GM19193 (cell line): ENCODE data around the gene RALGAPA2.

Experiments
- POLR2A ChIP-seq: IDR thresholded peaks from 4 replicates; pipeline ENCODE4 v1.6.1; 2011; ENCODE audit not compliant: insufficient read depth, insufficient read length; ENCODE audit errors: extremely low read depth

Gene RALGAPA2

GRCh38 chr20:20628314-20628713, 84.1 kb downstream of the RALGAPA2 start:
- TF ChIP-seq POLR2A, result no peak

- TF ChIP-seq POLR2A, result no peak
These were observed 85.0 kb downstream of the RALGAPA2 start for GRCh38 chr20:20627471-20627870.

GRCh38 chr20:20624914-20625313, 87.5 kb downstream of the RALGAPA2 start:
- no peak for TF ChIP-seq POLR2A

GRCh38 chr20:20621195-20621594, 91.2 kb downstream of the RALGAPA2 start:
- TF ChIP-seq POLR2A, result no peak

GRCh38 chr20:20614391-20614790, 98.1 kb downstream of the RALGAPA2 start:
- TF ChIP-seq POLR2A, result no peak

GRCh38 chr20:20612251-20612650, 100.2 kb downstream of the RALGAPA2 start:
- TF ChIP-seq POLR2A, result no peak

GRCh38 chr20:20611167-20611566, 101.3 kb downstream of the RALGAPA2 start:
- TF ChIP-seq POLR2A, result no peak

- no peak for TF ChIP-seq POLR2A
These were observed 102.9 kb downstream of the RALGAPA2 start for GRCh38 chr20:20609522-20609921.

- TF ChIP-seq POLR2A, result no peak
These were observed 103.8 kb downstream of the RALGAPA2 start for GRCh38 chr20:20608641-20609040.

GRCh38 chr20:20608041-20608440, 104.4 kb downstream of the RALGAPA2 start:
- no peak for TF ChIP-seq POLR2A

- TF ChIP-seq POLR2A, result no peak
These were observed 105.6 kb downstream of the RALGAPA2 start for GRCh38 chr20:20606881-20607280.

- TF ChIP-seq POLR2A, result no peak
These were observed 106.4 kb downstream of the RALGAPA2 start for GRCh38 chr20:20606050-20606449.

GRCh38 chr20:20604907-20605306, 107.5 kb downstream of the RALGAPA2 start:
- TF ChIP-seq POLR2A, result no peak

- no peak for TF ChIP-seq POLR2A
These were observed 108.1 kb downstream of the RALGAPA2 start for GRCh38 chr20:20604357-20604756.

GRCh38 chr20:20603339-20603990, 109.0 kb downstream of the RALGAPA2 start:
- no peak for TF ChIP-seq POLR2A

GRCh38 chr20:20597966-20598365, 114.5 kb downstream of the RALGAPA2 start:
- no peak for TF ChIP-seq POLR2A

GRCh38 chr20:20594171-20594530, 118.3 kb downstream of the RALGAPA2 start:
- TF ChIP-seq POLR2A, result no peak
